Measurements from ENCODE around the gene BNC2.

BNC2 gene

DNA sequence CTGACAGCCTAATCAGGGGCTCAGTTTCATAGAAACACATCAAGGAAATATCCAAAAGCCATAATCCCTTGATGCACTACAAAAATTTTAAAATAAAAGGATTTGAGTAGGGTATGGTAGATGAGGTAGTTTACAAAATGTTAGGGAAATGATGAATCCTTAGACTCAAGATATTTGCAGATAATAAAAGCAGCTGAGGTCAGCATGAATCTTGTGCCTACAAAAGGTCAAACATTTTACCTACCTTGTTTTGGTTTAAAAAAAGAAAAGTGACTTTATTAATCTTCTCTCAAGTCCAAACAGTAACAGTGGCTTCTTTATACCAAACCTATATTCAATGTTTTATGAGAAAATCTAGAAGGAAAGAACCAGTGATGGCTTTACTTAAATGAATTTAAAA, 135.5 kb downstream of the BNC2 start:
- H3K36me3 ChIP-seq (ENCODE audit: control insufficient read depth, insufficient read depth, low read length), result no peaks in the 10 kb centered on the region
- H3K27me3 ChIP-seq (ENCODE audit: control insufficient read depth, insufficient read depth, low read length), result no peaks in the 10 kb centered on the region
- H3K4me1 ChIP-seq (ENCODE audit: control insufficient read depth, insufficient read depth, low read length), result no peaks in the 10 kb centered on the region

DNA sequence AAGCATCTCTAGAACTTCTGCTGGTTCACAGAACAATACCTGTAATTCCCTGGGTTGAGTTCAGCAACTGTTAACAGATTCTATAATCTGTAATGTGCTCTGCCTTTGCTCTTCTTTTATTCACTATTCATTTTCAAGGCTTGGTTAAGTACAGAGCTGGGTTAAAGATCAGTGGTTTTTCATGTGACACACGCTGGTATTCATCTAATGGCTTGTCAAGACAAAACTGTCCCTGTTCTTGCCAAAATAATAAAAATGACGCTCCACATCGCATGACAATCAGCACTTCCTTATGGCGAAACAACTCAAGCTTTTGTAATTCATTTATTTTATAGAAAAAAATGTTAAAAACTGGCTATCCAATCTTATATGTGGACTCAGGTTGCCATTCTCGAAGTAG, 137.9 kb downstream of the BNC2 start:
- Histone ChIP-seq H3K4me3 (ENCODE audit: low read length) (no peak overlapping the region), H3K9ac (ENCODE audit: low read length) (no peak overlapping the region), H3K27me3 (ENCODE audit: control insufficient read depth, insufficient read depth, low read length) (peaks cover 9% of the 10 kb centered on the region), H3K4me1 (ENCODE audit: control insufficient read depth, insufficient read depth, low read length) (no peaks in the 10 kb centered on the region), H3K36me3 (ENCODE audit: control insufficient read depth, insufficient read depth, low read length) (no peaks in the 10 kb centered on the region), H3K9me3 (ENCODE audit: control insufficient read depth, low read length) (no peaks in the 10 kb centered on the region)

More for the DNA sequence above, 135.5 kb downstream of the BNC2 start:
- Histone ChIP-seq H3K9me3 (ENCODE audit: control insufficient read depth, low read length) (no peaks in the 10 kb centered on the region), H3K4me3 (ENCODE audit: low read length) (no peak overlapping the region), H3K9ac (ENCODE audit: low read length) (no peak overlapping the region)

DNA sequence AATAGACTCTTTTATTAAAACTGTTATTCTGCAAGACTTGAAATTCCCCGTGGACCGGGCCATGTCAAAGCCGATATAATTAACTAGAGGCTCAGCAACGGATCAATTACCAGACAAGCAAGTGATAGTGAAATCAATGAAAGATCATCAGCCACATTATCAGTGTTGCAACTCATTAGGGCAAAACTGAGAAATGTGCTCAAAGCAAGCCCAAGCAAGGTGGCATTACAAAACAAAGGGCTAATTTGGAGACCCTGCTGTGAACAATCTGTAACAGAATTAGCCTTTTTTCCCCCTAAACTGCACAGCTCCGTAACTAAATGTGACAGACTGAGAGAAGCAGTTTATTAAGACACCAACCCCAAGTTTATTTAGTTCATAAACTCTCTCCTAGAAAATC, 140.3 kb downstream of the BNC2 start:
- Histone ChIP-seq H3K27me3 (ENCODE audit: control insufficient read depth, insufficient read depth, low read length) (peaks cover 9% of the 10 kb centered on the region), H3K9ac (ENCODE audit: low read length) (no peak overlapping the region), H3K4me3 (ENCODE audit: low read length) (no peak overlapping the region), H3K36me3 (ENCODE audit: control insufficient read depth, insufficient read depth, low read length) (no peaks in the 10 kb centered on the region), H3K9me3 (ENCODE audit: control insufficient read depth, low read length) (no peaks in the 10 kb centered on the region), H3K4me1 (ENCODE audit: control insufficient read depth, insufficient read depth, low read length) (no peaks in the 10 kb centered on the region)

DNA sequence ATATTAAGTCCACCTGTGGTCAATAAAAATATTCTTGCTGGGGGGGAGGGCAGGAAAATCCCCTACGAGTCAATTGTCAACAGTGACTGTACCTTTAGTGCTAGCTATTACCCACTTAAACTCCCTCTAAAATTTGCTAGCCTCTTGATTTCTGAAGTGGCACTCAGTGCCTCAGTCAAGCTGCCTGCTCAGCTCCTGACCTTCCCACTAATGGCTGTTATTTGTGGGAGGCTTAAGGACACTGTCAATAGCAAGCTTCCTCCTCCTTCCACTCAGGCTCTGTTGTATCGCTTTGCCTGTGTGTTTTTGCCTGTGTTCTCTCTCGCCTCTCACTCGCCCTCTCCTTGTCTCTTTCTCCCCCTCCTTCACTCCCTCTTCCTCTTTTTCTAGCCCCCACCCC, 140.8 kb downstream of the BNC2 start:
- Histone ChIP-seq H3K27me3 (ENCODE audit: control insufficient read depth, insufficient read depth, low read length) (peaks cover 9% of the 10 kb centered on the region), H3K9ac (ENCODE audit: low read length) (no peak overlapping the region), H3K36me3 (ENCODE audit: control insufficient read depth, insufficient read depth, low read length) (no peaks in the 10 kb centered on the region), H3K4me3 (ENCODE audit: low read length) (no peak overlapping the region), H3K4me1 (ENCODE audit: control insufficient read depth, insufficient read depth, low read length) (no peaks in the 10 kb centered on the region), H3K9me3 (ENCODE audit: control insufficient read depth, low read length) (no peaks in the 10 kb centered on the region)

DNA sequence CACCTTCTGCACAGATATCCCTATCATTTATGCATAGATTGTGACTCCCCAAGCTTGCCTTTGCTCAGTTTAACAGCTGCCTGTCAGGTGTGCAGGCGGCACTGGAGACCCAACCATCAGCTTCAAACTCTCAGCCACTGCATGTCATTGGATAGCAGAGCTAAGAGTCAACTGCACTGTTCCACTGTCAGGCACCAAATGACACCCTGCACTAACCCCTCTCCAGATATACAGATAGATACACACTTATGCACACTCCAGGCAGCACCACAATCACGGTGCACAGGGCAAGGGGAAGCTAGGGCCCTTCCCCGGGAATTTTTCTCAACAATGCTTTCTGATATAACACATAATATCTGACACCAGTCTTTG, 142.3 kb downstream of the BNC2 start:
- H3K9ac ChIP-seq (ENCODE audit: low read length), result no peak overlapping the region
- peaks cover 9% of the 10 kb centered on the region for H3K27me3 ChIP-seq (ENCODE audit: control insufficient read depth, insufficient read depth, low read length)
- no peaks in the 10 kb centered on the region for H3K36me3 ChIP-seq (ENCODE audit: control insufficient read depth, insufficient read depth, low read length)
- no peaks in the 10 kb centered on the region for H3K4me1 ChIP-seq (ENCODE audit: control insufficient read depth, insufficient read depth, low read length)
- H3K9me3 ChIP-seq (ENCODE audit: control insufficient read depth, low read length), result no peaks in the 10 kb centered on the region
- no peak overlapping the region for H3K4me3 ChIP-seq (ENCODE audit: low read length)

DNA sequence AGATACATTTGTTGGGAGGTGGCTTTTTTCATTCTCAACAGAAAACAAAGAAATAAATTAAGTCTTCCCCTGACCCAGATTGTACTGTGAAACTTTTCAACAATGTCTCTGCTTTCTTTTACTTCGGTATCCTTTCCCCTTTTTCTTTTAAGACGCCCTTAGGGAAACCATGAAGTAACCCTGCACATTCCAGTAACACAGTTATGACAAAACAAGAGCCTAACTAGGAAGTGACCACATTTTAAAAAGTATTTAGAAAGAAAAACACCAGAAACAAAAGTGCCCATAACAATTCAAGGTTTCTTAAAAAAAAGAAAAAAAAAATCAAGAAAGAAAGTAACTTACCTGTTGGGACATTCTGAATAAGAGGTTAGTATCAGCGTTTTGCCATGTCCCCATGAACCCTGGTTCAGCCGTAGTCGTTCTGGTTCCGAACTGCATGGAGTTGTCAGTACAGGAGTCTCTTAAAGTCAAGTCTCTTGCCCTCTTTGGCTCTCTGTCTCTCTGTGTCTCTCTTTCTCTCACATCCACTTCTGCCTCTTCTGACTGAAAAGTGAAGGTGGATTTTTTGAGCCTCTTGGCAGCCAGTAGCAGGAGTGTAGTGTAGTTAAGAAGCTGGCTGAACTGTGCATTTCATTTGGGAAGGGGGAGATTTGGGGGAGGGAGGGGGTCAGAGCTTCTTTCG, 142.9 kb downstream of the BNC2 start:
- no peaks in the 10 kb centered on the region for H3K4me1 ChIP-seq (ENCODE audit: control insufficient read depth, insufficient read depth, low read length)
- no peaks in the 10 kb centered on the region for H3K36me3 ChIP-seq (ENCODE audit: control insufficient read depth, insufficient read depth, low read length)
- H3K4me3 ChIP-seq (ENCODE audit: low read length), result peak overlapping the region; percentile 29
- H3K9me3 ChIP-seq (ENCODE audit: control insufficient read depth, low read length), result no peaks in the 10 kb centered on the region
- H3K27me3 ChIP-seq (ENCODE audit: control insufficient read depth, insufficient read depth, low read length), result peaks cover 9% of the 10 kb centered on the region
- H3K9ac ChIP-seq (ENCODE audit: low read length), result peak overlapping the region; percentile 53

DNA sequence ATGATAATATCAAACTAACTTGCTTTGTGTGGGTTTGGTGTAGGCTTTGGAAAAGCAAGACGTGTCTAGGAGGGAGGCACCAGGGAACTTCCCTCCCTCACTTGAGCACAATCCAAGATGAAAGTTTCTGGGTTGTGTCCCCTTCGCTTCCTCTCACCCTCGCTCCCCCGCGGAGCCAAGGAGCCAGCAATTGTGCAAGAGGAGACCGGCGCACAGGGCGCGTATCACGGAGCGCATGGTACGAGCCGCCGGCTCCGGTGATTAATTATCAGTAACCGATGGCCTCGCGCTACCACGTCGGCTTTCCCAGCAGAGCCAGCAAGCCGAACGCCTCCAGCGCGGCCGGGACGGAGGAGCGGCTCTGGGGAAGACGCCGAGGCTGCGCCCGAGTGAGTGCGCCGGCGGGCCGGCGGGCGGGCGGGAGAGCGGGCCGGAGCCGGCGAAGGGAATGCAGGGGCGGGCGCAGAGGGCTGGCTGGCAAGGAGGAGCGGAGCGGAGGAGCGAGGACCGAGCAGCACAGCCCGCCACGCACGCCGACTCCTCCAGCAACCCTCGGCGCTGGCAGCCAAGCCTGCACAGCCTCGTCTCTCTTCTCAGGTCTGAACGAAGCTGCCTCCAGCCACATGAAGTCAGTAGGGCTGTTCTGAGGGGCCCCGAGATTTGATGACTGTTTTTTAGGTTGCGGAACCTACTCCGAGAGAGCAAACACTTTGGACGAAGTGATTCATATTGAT, 143.6 kb downstream of the BNC2 start:
- H3K4me3 ChIP-seq (ENCODE audit: low read length), result peak overlapping the region; percentile 29
- H3K27me3 ChIP-seq (ENCODE audit: control insufficient read depth, insufficient read depth, low read length), result peaks cover 9% of the 10 kb centered on the region
- no peaks in the 10 kb centered on the region for H3K9me3 ChIP-seq (ENCODE audit: control insufficient read depth, low read length)
- H3K9ac ChIP-seq (ENCODE audit: low read length), result peak overlapping the region; percentile 53
- no peaks in the 10 kb centered on the region for H3K4me1 ChIP-seq (ENCODE audit: control insufficient read depth, insufficient read depth, low read length)
- H3K36me3 ChIP-seq (ENCODE audit: control insufficient read depth, insufficient read depth, low read length), result no peaks in the 10 kb centered on the region

DNA sequence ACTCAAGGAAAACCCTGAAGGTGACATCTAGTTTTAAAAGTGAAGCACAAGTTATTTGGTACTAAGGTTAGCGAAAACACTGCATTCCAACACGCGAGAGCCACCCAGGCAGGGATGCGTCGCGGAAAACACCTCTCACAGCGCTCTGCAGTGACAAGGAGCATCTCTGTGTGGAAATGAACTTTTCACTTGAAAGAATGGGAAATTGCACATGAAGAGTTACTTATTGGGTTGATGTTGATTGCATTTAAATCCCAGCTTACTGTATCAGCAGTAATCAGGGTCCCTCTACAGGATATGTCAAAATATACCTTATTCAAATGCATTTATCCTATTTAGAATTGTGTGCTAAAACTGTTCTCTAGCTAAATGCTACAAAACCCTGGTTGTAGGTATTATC, 144.4 kb downstream of the BNC2 start:
- H3K9me3 ChIP-seq (ENCODE audit: control insufficient read depth, low read length), result no peaks in the 10 kb centered on the region
- peaks cover 9% of the 10 kb centered on the region for H3K27me3 ChIP-seq (ENCODE audit: control insufficient read depth, insufficient read depth, low read length)
- no peaks in the 10 kb centered on the region for H3K36me3 ChIP-seq (ENCODE audit: control insufficient read depth, insufficient read depth, low read length)
- H3K9ac ChIP-seq (ENCODE audit: low read length), result no peak overlapping the region
- no peaks in the 10 kb centered on the region for H3K4me1 ChIP-seq (ENCODE audit: control insufficient read depth, insufficient read depth, low read length)
- H3K4me3 ChIP-seq (ENCODE audit: low read length), result no peak overlapping the region

DNA sequence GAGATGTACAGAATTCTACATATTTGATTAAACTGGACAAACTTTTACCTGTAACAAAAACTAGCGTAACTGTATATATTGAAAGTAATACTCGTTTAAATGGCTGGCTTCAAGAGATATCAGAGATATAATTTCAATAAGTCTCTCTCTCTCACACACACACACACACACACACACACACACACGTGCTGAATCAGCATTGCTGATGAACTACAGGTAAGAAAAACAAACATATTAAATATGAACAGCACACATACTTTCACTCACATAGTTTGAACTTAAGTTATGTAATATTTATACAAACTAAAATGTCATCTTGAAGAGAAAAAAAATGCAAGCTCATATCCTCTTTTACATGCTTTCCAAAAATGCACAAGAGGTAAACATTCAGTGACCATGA, 145.4 kb downstream of the BNC2 start:
- Histone ChIP-seq H3K9ac (ENCODE audit: low read length) (no peak overlapping the region), H3K27me3 (ENCODE audit: control insufficient read depth, insufficient read depth, low read length) (peaks cover 9% of the 10 kb centered on the region), H3K4me1 (ENCODE audit: control insufficient read depth, insufficient read depth, low read length) (no peaks in the 10 kb centered on the region), H3K9me3 (ENCODE audit: control insufficient read depth, low read length) (no peaks in the 10 kb centered on the region), H3K4me3 (ENCODE audit: low read length) (no peak overlapping the region), H3K36me3 (ENCODE audit: control insufficient read depth, insufficient read depth, low read length) (no peaks in the 10 kb centered on the region)

DNA sequence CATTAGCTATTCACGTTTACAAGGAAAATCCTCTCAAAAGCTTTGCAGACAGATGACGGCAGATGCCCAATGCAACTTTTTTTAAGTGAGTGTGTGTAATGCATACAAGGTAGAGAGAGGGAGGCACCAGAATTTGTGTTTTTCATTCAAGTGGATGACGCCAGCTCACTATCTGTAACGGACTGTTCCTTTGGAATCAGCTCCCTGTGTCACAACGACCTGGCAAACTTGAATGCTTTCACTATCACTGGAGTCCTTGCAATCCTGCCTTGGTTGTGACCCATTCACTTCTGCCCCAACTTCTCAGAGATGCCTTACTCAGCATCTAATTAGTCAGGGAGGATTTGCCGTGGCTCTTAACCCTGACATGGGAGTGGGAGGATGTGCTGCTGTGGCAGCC, 148.5 kb downstream of the BNC2 start:
- no peaks in the 10 kb centered on the region for H3K9me3 ChIP-seq (ENCODE audit: control insufficient read depth, low read length)
- no peaks in the 10 kb centered on the region for H3K4me1 ChIP-seq (ENCODE audit: control insufficient read depth, insufficient read depth, low read length)
- H3K36me3 ChIP-seq (ENCODE audit: control insufficient read depth, insufficient read depth, low read length), result no peaks in the 10 kb centered on the region
- H3K27me3 ChIP-seq (ENCODE audit: control insufficient read depth, insufficient read depth, low read length), result no peaks in the 10 kb centered on the region
- H3K4me3 ChIP-seq (ENCODE audit: low read length), result no peak overlapping the region
- no peak overlapping the region for H3K9ac ChIP-seq (ENCODE audit: low read length)

DNA sequence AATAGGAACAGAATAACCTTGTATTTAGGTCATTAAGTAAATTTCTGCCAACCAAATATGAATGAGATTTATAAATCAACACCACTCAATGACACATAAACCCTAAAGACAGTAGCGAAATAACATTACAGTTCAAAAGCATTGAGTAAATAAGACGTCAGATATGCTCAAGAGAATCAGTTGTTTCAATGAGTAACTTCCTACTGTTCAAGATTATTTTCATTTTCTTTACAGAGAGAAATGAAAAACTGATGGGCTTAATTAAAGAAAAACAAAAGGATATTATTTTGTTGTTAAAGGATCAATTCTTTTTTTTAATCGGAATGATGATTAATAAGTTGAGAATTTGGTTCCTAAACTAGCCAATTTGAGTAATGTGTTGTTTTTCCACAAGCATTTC, 150.1 kb downstream of the BNC2 start:
- no peak overlapping the region for H3K4me3 ChIP-seq (ENCODE audit: low read length)
- no peaks in the 10 kb centered on the region for H3K9me3 ChIP-seq (ENCODE audit: control insufficient read depth, low read length)
- H3K9ac ChIP-seq (ENCODE audit: low read length), result no peak overlapping the region
- no peaks in the 10 kb centered on the region for H3K36me3 ChIP-seq (ENCODE audit: control insufficient read depth, insufficient read depth, low read length)
- no peaks in the 10 kb centered on the region for H3K27me3 ChIP-seq (ENCODE audit: control insufficient read depth, insufficient read depth, low read length)
- H3K4me1 ChIP-seq (ENCODE audit: control insufficient read depth, insufficient read depth, low read length), result no peaks in the 10 kb centered on the region

DNA sequence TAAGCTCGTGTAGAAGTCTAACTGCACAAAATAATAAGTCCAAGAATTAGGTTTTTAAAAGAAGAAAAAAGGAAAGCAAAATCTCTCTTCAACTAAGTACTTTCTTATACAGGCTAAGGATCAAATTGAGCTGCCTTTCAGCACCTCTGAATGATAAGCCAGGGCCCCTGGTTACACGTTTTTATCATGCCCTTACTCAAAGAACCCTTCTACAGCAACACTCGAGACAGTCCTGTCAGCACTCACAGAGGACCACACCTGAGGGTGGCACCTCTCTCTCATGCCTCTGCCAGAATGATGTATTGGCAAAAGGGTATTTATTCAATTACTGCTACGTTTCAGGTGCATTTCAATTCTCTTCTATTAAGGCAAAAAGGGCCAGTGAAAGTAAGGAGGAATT, 150.5 kb downstream of the BNC2 start:
- no peak overlapping the region for H3K4me3 ChIP-seq (ENCODE audit: low read length)
- no peaks in the 10 kb centered on the region for H3K4me1 ChIP-seq (ENCODE audit: control insufficient read depth, insufficient read depth, low read length)
- H3K27me3 ChIP-seq (ENCODE audit: control insufficient read depth, insufficient read depth, low read length), result no peaks in the 10 kb centered on the region
- H3K9me3 ChIP-seq (ENCODE audit: control insufficient read depth, low read length), result no peaks in the 10 kb centered on the region
- no peaks in the 10 kb centered on the region for H3K36me3 ChIP-seq (ENCODE audit: control insufficient read depth, insufficient read depth, low read length)
- H3K9ac ChIP-seq (ENCODE audit: low read length), result no peak overlapping the region

Measured in mucosa of stomach (tissue), 1 donor.